ENCODE measurements around the gene SLC44A3. TPM values are rescaled to one million over a fixed set of nuclear protein-coding genes. Genes with fewer than 3 reads are reported as not detected.

The SLC44A3 gene
- total and polyA plus RNA-seq, 9 of the 15 experiments (the other 6 are each of a cell fraction or from before 2014, with no cell fraction given), result not detected

DNA sequence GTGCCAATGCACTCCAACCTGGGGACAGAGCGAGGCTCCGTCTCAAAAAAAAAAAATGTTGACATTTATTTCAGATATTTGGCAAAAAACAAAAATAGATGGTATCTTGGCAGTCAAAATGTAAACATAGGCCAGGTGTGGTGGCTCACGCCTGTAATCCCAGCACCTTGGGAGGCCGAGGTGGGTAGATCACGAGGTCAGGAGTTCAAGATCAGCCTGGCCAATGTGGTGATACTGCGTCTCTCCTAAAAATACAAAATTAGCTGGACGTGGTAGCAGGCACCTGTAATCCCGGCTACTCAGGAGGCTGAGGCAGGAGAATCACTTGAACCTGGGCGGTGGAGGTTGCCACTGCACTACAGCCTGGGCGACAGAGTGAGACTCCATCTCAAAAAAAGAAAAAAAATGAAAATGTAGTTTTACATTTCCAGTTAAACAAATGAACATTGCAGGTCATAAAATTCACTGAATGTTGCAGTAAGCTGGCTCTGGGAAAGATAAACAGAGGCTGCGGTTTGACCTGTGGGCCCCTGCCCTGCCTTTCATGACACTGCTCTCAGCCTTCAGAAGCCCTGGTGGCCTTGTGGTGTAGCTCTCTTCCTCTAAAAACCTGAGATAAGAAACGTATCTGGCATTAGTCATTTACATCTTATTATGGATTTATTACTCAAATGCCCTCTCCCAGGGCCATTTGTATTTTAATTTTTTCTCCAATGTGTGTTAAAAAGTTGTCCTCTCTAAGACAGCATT, 12.2 kb upstream of the SLC44A3 start (continued):
- TF ChIP-seq DEAF1 (CRISPR knock-in tag; IDR thresholded peaks at IDR 0.05), result no peak
- TF ChIP-seq TEAD4 (IDR thresholded peaks at IDR 0.05; ENCODE audit: low read length), result peak; percentile 68
- no peak for TF ChIP-seq TEAD4 (CRISPR knock-in tag; IDR thresholded peaks at IDR 0.05; ENCODE audit: borderline replicate concordance)
- TF ChIP-seq NR2F6 (CRISPR knock-in tag; IDR thresholded peaks at IDR 0.05), result peak; percentile 83; the same call in 1 of the 2 replicates
- TF ChIP-seq ZNF133 (CRISPR knock-in tag; IDR thresholded peaks at IDR 0.05), result no peak
- no peak for TF ChIP-seq E4F1 (CRISPR knock-in tag; IDR thresholded peaks at IDR 0.05; ENCODE audit: borderline replicate concordance)
- 0 out of 2 replicates have a peak, but pooled peaks have one; percentile 20 for TF ChIP-seq ZEB2 (IDR thresholded peaks at IDR 0.05)
- no peak for TF ChIP-seq KHSRP (IDR thresholded peaks at IDR 0.05)
- TF ChIP-seq SREBF1 (IDR thresholded peaks at IDR 0.05; ENCODE audit: borderline replicate concordance, low read depth, low read length), result no peak
- no peak for TF ChIP-seq USF1 (CRISPR knock-in tag; IDR thresholded peaks at IDR 0.05)
- TF ChIP-seq ARID1B (IDR thresholded peaks at IDR 0.05), result peak; percentile 63
- peak in 2 of 3 experiments; percentile 15 to 26; a peak in 1 of 6 replicates for TF ChIP-seq CTCF (IDR thresholded peaks at IDR 0.05 in 2 of 3, conservative IDR thresholded peaks at IDR 0.05 in 1 of 3; ENCODE audit: insufficient read depth in 2 of 3, low read depth in 1 of 3, low read length in 3 of 3)
- TF ChIP-seq HES1 (IDR thresholded peaks at IDR 0.05; ENCODE audit: low read depth), result 0 out of 2 replicates have a peak, but pooled peaks have one; percentile 56
- TF ChIP-seq NR2C1 (IDR thresholded peaks at IDR 0.05), result no peak
- TF ChIP-seq NR2C1 (tag; IDR thresholded peaks at IDR 0.05), result 0 out of 2 replicates have a peak, but pooled peaks have one; percentile 35
- peak; percentile 72 for TF ChIP-seq CBFA2T3 (IDR thresholded peaks at IDR 0.05)
- TF ChIP-seq ERF (CRISPR knock-in tag; IDR thresholded peaks at IDR 0.05), result no peak
- no peak for TF ChIP-seq PBX2 (CRISPR knock-in tag; IDR thresholded peaks at IDR 0.05; ENCODE audit: low read depth)
- no peak for TF ChIP-seq PBX2 (tag; conservative IDR thresholded peaks at IDR 0.05; ENCODE audit: low read depth)

Measured in K562 (cell line).